Thyroid gland (tissue), 4 donors: ENCODE measurements around the gene GALNT2.

Experiments
- POLR2A ChIP-seq, 2 donors: fragments of 450-650 bp; IDR thresholded peaks; one replicate each; pipeline ENCODE4 v1.6.1; 2017; ENCODE audit warnings: antibody characterized with exemption in 2 of 2, mild to moderate bottlenecking in 2 of 2, moderate library complexity in 1 of 2
- TF ChIP-seq, protein P1 (sequence below), 6 experiments: fragments of 200-600 bp in 3 of 6; fragments of 450-650 bp in 3 of 6; sonication (generic) in 3 of 6; IDR thresholded peaks; one replicate each; pipeline ENCODE4 v1.5.1; 2016 to 2019; ENCODE audit warnings: antibody characterized with exemption in 6 of 6, mild to moderate bottlenecking in 2 of 6, inconsistent platforms in 1 of 6, moderate library complexity in 1 of 6

DNA sequence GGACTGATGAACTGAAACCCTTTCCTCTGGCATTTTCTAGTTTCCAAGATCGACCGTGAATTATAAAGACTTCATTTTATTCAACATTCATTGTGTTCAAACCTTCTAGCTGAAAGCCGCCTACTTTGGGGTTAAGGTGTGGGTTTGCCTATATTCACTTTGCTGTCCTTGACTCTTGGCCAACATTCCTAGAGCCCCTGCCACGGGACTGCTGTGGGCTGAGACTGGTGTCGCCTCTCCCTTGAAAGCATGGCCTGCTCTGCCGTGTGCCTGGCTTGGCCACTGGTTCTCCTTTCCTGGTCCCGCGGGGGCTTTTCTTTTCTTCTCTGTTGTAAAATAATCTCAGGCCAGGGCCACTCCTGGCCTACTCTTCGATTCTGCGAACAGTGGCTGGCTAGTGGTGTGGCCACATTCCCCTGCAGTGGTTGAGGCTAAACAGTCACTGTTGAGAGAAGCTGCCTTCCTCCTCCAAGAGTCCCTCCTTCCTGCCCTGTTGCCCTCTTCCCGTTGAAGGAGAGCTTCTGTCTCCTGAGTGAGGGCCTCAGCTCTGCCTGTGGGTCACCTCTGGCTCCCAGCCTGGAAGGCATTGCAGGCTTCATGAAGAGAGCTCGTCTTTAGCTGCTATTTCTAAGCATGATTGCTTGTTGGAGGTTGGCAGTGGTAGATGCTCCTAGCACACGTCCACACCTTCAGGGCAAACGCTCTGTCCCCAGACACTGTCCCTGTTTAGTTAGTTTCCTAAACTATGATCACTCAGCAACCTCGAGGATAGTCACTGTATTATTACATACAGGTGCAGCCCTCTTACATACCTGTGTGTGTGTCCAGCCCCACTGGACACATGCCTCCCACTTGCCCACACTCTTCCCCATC, 80.5 kb downstream of the GALNT2 start:
- TF ChIP-seq, protein P1, sequence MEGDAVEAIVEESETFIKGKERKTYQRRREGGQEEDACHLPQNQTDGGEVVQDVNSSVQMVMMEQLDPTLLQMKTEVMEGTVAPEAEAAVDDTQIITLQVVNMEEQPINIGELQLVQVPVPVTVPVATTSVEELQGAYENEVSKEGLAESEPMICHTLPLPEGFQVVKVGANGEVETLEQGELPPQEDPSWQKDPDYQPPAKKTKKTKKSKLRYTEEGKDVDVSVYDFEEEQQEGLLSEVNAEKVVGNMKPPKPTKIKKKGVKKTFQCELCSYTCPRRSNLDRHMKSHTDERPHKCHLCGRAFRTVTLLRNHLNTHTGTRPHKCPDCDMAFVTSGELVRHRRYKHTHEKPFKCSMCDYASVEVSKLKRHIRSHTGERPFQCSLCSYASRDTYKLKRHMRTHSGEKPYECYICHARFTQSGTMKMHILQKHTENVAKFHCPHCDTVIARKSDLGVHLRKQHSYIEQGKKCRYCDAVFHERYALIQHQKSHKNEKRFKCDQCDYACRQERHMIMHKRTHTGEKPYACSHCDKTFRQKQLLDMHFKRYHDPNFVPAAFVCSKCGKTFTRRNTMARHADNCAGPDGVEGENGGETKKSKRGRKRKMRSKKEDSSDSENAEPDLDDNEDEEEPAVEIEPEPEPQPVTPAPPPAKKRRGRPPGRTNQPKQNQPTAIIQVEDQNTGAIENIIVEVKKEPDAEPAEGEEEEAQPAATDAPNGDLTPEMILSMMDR (IDR thresholded peaks at IDR 0.05), result no peak
- TF ChIP-seq POLR2A (IDR thresholded peaks at IDR 0.05), result no peak
